Stimulated activated CD4-positive, alpha-beta T cell treated with anti-CD3 and anti-CD28 coated beads, Interleukin-2, amount 100 ng/mL, for 4 hours (primary cell): ENCODE measurements around the gene ABCA7.
A peak's percentile ranks its signal among the peaks of the same experiment; 100 is the strongest.

Experiments used
- DNase-seq: peaks from one replicate; pipeline ENCODE4 v3.0.0-alpha.2; 2020; ENCODE audit warnings: low read depth

ABCA7 gene

GRCh38 chr19:1039646-1040475 lies at the start of gene ABCA7:
Gene ABCA7 (plus strand): TSS chr19:1040107. CDS start chr19:1041362, 1,255 bp downstream.
- peak; percentile 99 for DNase-seq

- DNase-seq, result no peak
These were observed 49.8 kb upstream of the ABCA7 start for GRCh38 chr19:990119-990571.

GRCh38 chr19:990746-991145 lies 49.2 kb upstream of the ABCA7 start:
- DNase-seq, result no peak

GRCh38 chr19:991174-991931 lies 48.6 kb upstream of the ABCA7 start:
- DNase-seq, result peak; percentile 23

- DNase-seq, result no peak
These were observed 47.8 kb upstream of the ABCA7 start for GRCh38 chr19:991932-992669.

- no peak for DNase-seq
These were observed 47.2 kb upstream of the ABCA7 start for GRCh38 chr19:992670-993055.

- no peak for DNase-seq
These were observed 46.5 kb upstream of the ABCA7 start for GRCh38 chr19:993361-993830.

- DNase-seq, result no peak
These were observed 46.0 kb upstream of the ABCA7 start for GRCh38 chr19:993831-994393.

GRCh38 chr19:994516-994915 lies 45.4 kb upstream of the ABCA7 start:
- no peak for DNase-seq

- no peak for DNase-seq
These were observed 44.7 kb upstream of the ABCA7 start for GRCh38 chr19:995051-995827.

- DNase-seq, result peak; percentile 45
These were observed 43.7 kb upstream of the ABCA7 start for GRCh38 chr19:996051-996838.

- no peak for DNase-seq
These were observed 41.8 kb upstream of the ABCA7 start for GRCh38 chr19:998064-998463.

- no peak for DNase-seq
These were observed 40.6 kb upstream of the ABCA7 start for GRCh38 chr19:999379-999719.

- DNase-seq, result peak; percentile 39
These were observed 39.8 kb upstream of the ABCA7 start, which contains the start of gene GRIN3B for GRCh38 chr19:1000095-1000494. Gene GRIN3B (plus strand): TSS chr19:1000419. CDS start chr19:1000438, 19 bp downstream.

- no peak for DNase-seq
These were observed 39.0 kb upstream of the ABCA7 start for GRCh38 chr19:1000591-1001537.

- DNase-seq, result peak; percentile 49
These were observed 38.3 kb upstream of the ABCA7 start for GRCh38 chr19:1001538-1002166.

GRCh38 chr19:1002600-1002999 lies 37.3 kb upstream of the ABCA7 start:
- DNase-seq, result no peak

- DNase-seq, result no peak
These were observed 36.6 kb upstream of the ABCA7 start for GRCh38 chr19:1003283-1003682.
